ENCODE data around the gene SIGLEC8.

GRCh38 chr19:51430221-51430620 lies 28.0 kb downstream of the SIGLEC8 start:
- no peak for TF ChIP-seq EZH2 (IDR thresholded peaks at IDR 0.05; ENCODE audit: insufficient read depth, poor library complexity, severe bottlenecking)
- TF ChIP-seq EZH2phosphoT487 (IDR thresholded peaks at IDR 0.05; ENCODE audit: insufficient read depth, low read depth) = no peak
